Effector memory CD8-positive, alpha-beta T cell (primary cell): ENCODE results near the gene CACNA1H.

Experiments used
- ATAC-seq: fragments of 150-1000 bp; cut with Tn5 transposase; replicated peaks from 2 replicates; pipeline ENCODE4 v1.10.0; 2021; ENCODE audit warnings: mild to moderate bottlenecking, moderate library complexity
- DNase-seq, 3 experiments: peaks; one replicate each; pipeline ENCODE4 v3.0.0; 2021
- H3K27ac Mint-ChIP-seq, 2 donors: one replicate each; pipeline ENCODE4 v1.8.0; 2022; ENCODE audit warnings: mild to moderate bottlenecking in 2 of 2, mixed read lengths in 2 of 2, moderate library complexity in 2 of 2
- H3K27me3 Mint-ChIP-seq, 2 donors: one replicate each; pipeline ENCODE4 v1.8.0; 2022; ENCODE audit warnings: mixed read lengths in 2 of 2
- H3K36me3 Mint-ChIP-seq: one replicate; pipeline ENCODE4 v1.8.0; 2022; ENCODE audit warnings: mild to moderate bottlenecking, moderate library complexity, mixed read lengths; ENCODE audit not compliant: insufficient read depth
- H3K4me1 Mint-ChIP-seq, 2 donors: one replicate each; pipeline ENCODE4 v1.8.0; 2022; ENCODE audit warnings: low read depth in 2 of 2, mixed read lengths in 2 of 2
- H3K4me3 Mint-ChIP-seq, 2 donors: one replicate each; pipeline ENCODE4 v1.8.0; 2022; ENCODE audit warnings: mild to moderate bottlenecking in 2 of 2, mixed read lengths in 2 of 2, moderate library complexity in 2 of 2
- H3K9me3 Mint-ChIP-seq, 2 donors: one replicate each; pipeline ENCODE4 v1.8.0; 2022; ENCODE audit warnings: mixed read lengths in 2 of 2

Gene CACNA1H

GRCh38 chr16:1126586-1126985, 26.3 kb upstream of the CACNA1H start:
- Mint-ChIP-seq H3K4me3 (no peak overlapping the region), H3K27me3 (peaks cover 0 to 6% of the 10 kb centered on the region in 2 donors), H3K9me3 (no peaks in the 10 kb centered on the region), H3K4me1 (no peaks in the 10 kb centered on the region), H3K27ac (no peak overlapping the region), H3K36me3 (no peaks in the 10 kb centered on the region)
- no peak for DNase-seq
- no peak for ATAC-seq

- Mint-ChIP-seq H3K9me3 (no peaks in the 10 kb centered on the region), H3K4me3 (no peak overlapping the region), H3K27me3 (peaks cover 0 to 10% of the 10 kb centered on the region in 2 donors), H3K27ac (no peak overlapping the region), H3K36me3 (no peaks in the 10 kb centered on the region), H3K4me1 (no peaks in the 10 kb centered on the region)
- no peak for DNase-seq
- no peak for ATAC-seq
These were observed 25.8 kb upstream of the CACNA1H start for GRCh38 chr16:1127101-1127500.

- ATAC-seq (no peak), DNase-seq (no peak)
- H3K27ac Mint-ChIP-seq, result no peak overlapping the region
- H3K4me1 Mint-ChIP-seq, result no peaks in the 10 kb centered on the region
- H3K27me3 Mint-ChIP-seq, result peaks cover 0 to 11% of the 10 kb centered on the region in 2 donors
- H3K4me3 Mint-ChIP-seq, result no peak overlapping the region
- H3K9me3 Mint-ChIP-seq, result no peaks in the 10 kb centered on the region
- H3K36me3 Mint-ChIP-seq, result no peaks in the 10 kb centered on the region
These were observed 24.8 kb upstream of the CACNA1H start for GRCh38 chr16:1127971-1128715.

- Mint-ChIP-seq H3K9me3 (no peaks in the 10 kb centered on the region), H3K4me3 (no peak overlapping the region), H3K27ac (no peak overlapping the region), H3K4me1 (no peaks in the 10 kb centered on the region), H3K27me3 (peaks cover 0 to 22% of the 10 kb centered on the region in 2 donors), H3K36me3 (no peaks in the 10 kb centered on the region)
- DNase-seq, result no peak
- no peak for ATAC-seq
These were observed 23.6 kb upstream of the CACNA1H start for GRCh38 chr16:1129106-1129960.

GRCh38 chr16:1130382-1130781, 22.5 kb upstream of the CACNA1H start:
- Mint-ChIP-seq H3K9me3 (no peaks in the 10 kb centered on the region), H3K4me1 (no peaks in the 10 kb centered on the region), H3K27ac (no peak overlapping the region), H3K4me3 (no peak overlapping the region), H3K27me3 (peaks cover 0 to 22% of the 10 kb centered on the region in 2 donors), H3K36me3 (no peaks in the 10 kb centered on the region)
- no peak for ATAC-seq
- DNase-seq, result no peak

- Mint-ChIP-seq H3K4me3 (no peak overlapping the region), H3K27ac (no peak overlapping the region), H3K36me3 (no peaks in the 10 kb centered on the region)
These were observed 21.4 kb upstream of the CACNA1H start for GRCh38 chr16:1131378-1131994.

GRCh38 chr16:1132431-1132830, 20.5 kb upstream of the CACNA1H start:
- DNase-seq, result no peak
- ATAC-seq, result no peak
- Mint-ChIP-seq H3K36me3 (peaks cover 3% of the 10 kb centered on the region), H3K27ac (no peak overlapping the region), H3K4me1 (no peaks in the 10 kb centered on the region), H3K27me3 (peaks cover 0 to 22% of the 10 kb centered on the region in 2 donors), H3K9me3 (no peaks in the 10 kb centered on the region), H3K4me3 (no peak overlapping the region)

More at GRCh38 chr16:1131378-1131994, 21.4 kb upstream of the CACNA1H start:
- Mint-ChIP-seq H3K9me3 (no peaks in the 10 kb centered on the region), H3K4me1 (no peaks in the 10 kb centered on the region), H3K27me3 (peaks cover 0 to 22% of the 10 kb centered on the region in 2 donors)
- DNase-seq (no peak), ATAC-seq (no peak)

- H3K27ac Mint-ChIP-seq, result no peak overlapping the region
- H3K9me3 Mint-ChIP-seq, result no peaks in the 10 kb centered on the region
- peaks cover 0 to 22% of the 10 kb centered on the region in 2 donors for H3K27me3 Mint-ChIP-seq
These were observed 19.6 kb upstream of the CACNA1H start for GRCh38 chr16:1133271-1133670.

GRCh38 chr16:1133810-1134520, 18.9 kb upstream of the CACNA1H start:
- H3K4me1 Mint-ChIP-seq, result no peaks in the 10 kb centered on the region
- H3K4me3 Mint-ChIP-seq, result no peak overlapping the region
- ATAC-seq, result no peak
- H3K9me3 Mint-ChIP-seq, result no peaks in the 10 kb centered on the region
- H3K27ac Mint-ChIP-seq, result no peak overlapping the region
- H3K27me3 Mint-ChIP-seq, result peaks cover 0 to 28% of the 10 kb centered on the region in 2 donors
- no peak for DNase-seq
- peaks cover 3% of the 10 kb centered on the region for H3K36me3 Mint-ChIP-seq

More at GRCh38 chr16:1133271-1133670, 19.6 kb upstream of the CACNA1H start:
- Mint-ChIP-seq H3K4me1 (no peaks in the 10 kb centered on the region), H3K36me3 (peaks cover 3% of the 10 kb centered on the region), H3K4me3 (no peak overlapping the region)
- DNase-seq (no peak), ATAC-seq (no peak)

GRCh38 chr16:1134776-1135458, 18.0 kb upstream of the CACNA1H start:
- DNase-seq, result no peak
- Mint-ChIP-seq H3K27ac (no peak overlapping the region), H3K36me3 (peaks cover 3% of the 10 kb centered on the region), H3K27me3 (peaks cover 0 to 38% of the 10 kb centered on the region in 2 donors), H3K9me3 (no peaks in the 10 kb centered on the region), H3K4me3 (no peak overlapping the region), H3K4me1 (no peaks in the 10 kb centered on the region)
- ATAC-seq, result no peak

GRCh38 chr16:1135459-1135825, 17.5 kb upstream of the CACNA1H start:
- Mint-ChIP-seq H3K27ac (no peak overlapping the region), H3K36me3 (peaks cover 3% of the 10 kb centered on the region), H3K4me3 (no peak overlapping the region), H3K27me3 (peaks cover 2 to 43% of the 10 kb centered on the region in 2 donors), H3K9me3 (no peaks in the 10 kb centered on the region), H3K4me1 (no peaks in the 10 kb centered on the region)
- DNase-seq (no peak), ATAC-seq (no peak)

GRCh38 chr16:1137604-1138003, 15.3 kb upstream of the CACNA1H start:
- ATAC-seq, result no peak
- Mint-ChIP-seq H3K9me3 (no peaks in the 10 kb centered on the region), H3K4me1 (peaks cover 0 to 1% of the 10 kb centered on the region in 2 donors)

More at GRCh38 chr16:1137604-1138003, 15.3 kb upstream of the CACNA1H start:
- peaks cover 15 to 48% of the 10 kb centered on the region in 2 donors for H3K27me3 Mint-ChIP-seq
- no peak overlapping the region for H3K27ac Mint-ChIP-seq
- DNase-seq, result no peak
- H3K4me3 Mint-ChIP-seq, result no peak overlapping the region
- peaks cover 3% of the 10 kb centered on the region for H3K36me3 Mint-ChIP-seq
